ENCODE data around the gene FEZF1.

The FEZF1 gene

DNA sequence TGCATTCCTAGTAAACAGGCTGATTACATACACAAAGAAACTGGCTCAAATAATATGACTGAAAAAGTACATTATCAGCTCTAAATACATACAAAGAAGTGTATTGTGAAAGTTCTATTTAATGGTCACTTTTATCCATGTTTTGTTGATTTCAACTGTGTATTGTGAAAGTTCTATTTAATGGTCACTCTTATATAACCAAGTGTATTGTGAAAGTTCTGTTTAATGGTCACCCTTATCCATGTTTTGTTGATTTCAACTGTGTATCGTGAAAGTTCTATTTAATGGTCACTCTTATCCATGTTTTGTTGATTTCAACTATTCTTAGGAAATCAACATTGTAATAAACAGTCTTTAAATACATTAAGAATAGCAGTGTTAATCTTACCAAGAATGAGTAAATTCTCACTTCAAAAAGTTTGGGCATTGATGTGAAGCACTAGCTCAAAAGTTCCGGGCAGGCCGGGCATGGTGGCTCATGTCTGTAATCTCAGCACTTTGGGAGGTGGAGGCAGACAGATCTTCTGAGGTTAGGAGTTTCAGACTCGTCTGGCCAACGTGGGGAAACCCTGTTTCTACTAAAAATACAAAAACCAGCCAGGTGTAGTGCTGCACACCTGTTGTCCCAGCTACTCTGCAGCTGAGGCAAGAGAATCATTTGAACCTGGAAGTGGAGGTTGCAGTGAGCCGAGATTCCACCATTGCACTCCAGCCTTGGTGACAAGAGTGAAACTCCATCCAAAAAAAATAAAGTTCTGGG is 34.8 kb upstream of the FEZF1 start:
- Histone ChIP-seq H3K4me1 (no peaks in the 10 kb centered on the region), H3K4me3 (ENCODE audit: low read depth, low read length) (no peak overlapping the region), H3K36me3 (no peaks in the 10 kb centered on the region), H3K27me3 (no peaks in the 10 kb centered on the region), H3K9me3 (no peaks in the 10 kb centered on the region)
- DNase-seq = no peak
- TF ChIP-seq, protein P1, sequence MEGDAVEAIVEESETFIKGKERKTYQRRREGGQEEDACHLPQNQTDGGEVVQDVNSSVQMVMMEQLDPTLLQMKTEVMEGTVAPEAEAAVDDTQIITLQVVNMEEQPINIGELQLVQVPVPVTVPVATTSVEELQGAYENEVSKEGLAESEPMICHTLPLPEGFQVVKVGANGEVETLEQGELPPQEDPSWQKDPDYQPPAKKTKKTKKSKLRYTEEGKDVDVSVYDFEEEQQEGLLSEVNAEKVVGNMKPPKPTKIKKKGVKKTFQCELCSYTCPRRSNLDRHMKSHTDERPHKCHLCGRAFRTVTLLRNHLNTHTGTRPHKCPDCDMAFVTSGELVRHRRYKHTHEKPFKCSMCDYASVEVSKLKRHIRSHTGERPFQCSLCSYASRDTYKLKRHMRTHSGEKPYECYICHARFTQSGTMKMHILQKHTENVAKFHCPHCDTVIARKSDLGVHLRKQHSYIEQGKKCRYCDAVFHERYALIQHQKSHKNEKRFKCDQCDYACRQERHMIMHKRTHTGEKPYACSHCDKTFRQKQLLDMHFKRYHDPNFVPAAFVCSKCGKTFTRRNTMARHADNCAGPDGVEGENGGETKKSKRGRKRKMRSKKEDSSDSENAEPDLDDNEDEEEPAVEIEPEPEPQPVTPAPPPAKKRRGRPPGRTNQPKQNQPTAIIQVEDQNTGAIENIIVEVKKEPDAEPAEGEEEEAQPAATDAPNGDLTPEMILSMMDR (IDR thresholded peaks at IDR 0.05; ENCODE audit: low read depth, low read length) = no peak

DNA sequence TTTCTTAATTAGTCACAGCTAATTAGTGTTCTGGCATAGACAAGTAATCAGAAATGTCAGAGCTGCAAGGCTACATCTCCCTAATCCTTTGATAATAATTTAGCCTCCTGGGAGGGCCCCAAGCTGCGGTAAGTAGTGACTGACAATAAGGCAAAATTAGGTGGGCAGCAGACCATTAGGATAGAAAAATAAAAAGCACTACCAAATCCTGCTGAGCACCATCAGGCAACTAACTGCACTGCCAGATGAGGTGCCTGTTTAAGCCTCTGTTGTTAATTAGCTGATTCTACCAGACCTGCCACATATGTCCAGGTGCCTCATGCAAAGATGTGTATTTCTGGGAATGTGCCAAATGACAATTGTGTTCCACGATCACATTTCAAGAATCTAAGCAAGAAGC is 32.5 kb upstream of the FEZF1 start:
- H3K36me3 ChIP-seq = no peaks in the 10 kb centered on the region
- no peaks in the 10 kb centered on the region for H3K27me3 ChIP-seq
- TF ChIP-seq, protein P1 (IDR thresholded peaks at IDR 0.05; ENCODE audit: low read depth, low read length) = no peak

DNA sequence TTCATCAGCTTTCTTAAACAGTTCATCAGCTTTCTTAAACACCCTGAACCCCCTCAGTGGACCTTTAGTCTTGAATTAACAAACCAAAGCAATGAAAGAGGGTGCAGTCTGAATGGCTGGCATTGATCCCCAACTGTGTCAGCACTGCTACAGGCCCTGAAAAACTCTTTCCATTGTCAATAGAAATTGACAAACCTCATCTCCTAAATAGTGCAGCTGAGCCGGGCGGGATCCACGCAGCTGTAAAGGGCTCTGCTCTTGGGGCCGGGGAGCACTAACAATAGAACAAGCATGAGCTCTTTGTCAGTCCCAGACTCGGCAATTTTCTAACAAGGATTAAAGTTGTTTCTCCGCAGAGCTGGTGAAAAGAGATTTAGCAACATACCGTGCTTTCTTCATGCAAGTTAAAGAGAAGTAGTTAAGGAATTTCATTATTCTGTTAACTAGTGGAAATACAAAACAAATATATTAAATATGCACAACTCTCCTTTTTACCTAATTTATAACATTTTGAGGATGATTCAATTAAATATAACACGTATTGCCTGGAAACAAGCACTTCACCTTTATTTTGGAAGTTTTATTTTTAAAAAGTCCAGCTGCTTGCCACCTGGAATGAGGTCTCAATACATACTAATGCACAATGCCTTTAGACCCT is 24.7 kb upstream of the FEZF1 start:
- Histone ChIP-seq H3K4me1 (no peaks in the 10 kb centered on the region), H3K36me3 (no peaks in the 10 kb centered on the region), H3K4me3 (ENCODE audit: low read depth, low read length) (no peak overlapping the region), H3K9me3 (no peaks in the 10 kb centered on the region), H3K27me3 (peaks cover 12% of the 10 kb centered on the region)
- DNase-seq = no peak
- TF ChIP-seq, protein P1 (IDR thresholded peaks at IDR 0.05; ENCODE audit: low read depth, low read length) = no peak

More for the DNA sequence above, 32.5 kb upstream of the FEZF1 start:
- no peaks in the 10 kb centered on the region for H3K4me1 ChIP-seq
- H3K9me3 ChIP-seq = no peaks in the 10 kb centered on the region
- no peak for DNase-seq
- no peak overlapping the region for H3K4me3 ChIP-seq (ENCODE audit: low read depth, low read length)

DNA sequence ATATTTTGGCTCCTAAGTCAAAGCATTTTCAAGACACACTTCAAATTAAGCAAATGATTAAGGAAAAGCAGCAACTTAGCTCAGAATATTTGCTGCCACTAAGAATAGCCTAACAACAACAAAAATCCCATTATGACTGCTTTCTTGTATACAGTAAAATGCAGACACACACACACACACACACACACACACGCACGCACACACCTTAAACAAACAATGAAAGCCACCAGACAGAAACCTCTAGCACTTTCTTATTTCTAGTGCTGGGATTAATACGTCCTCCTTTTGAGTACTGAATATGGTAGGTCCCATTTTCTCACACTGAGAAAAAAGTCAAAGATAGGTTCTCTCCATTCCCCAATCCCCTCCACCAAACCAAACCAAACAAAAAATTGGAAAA is 23.4 kb upstream of the FEZF1 start:
- no peaks in the 10 kb centered on the region for H3K9me3 ChIP-seq
- no peak for DNase-seq
- no peak overlapping the region for H3K4me3 ChIP-seq (ENCODE audit: low read depth, low read length)
- H3K27me3 ChIP-seq = peaks cover 12% of the 10 kb centered on the region
- TF ChIP-seq, protein P1 (IDR thresholded peaks at IDR 0.05; ENCODE audit: low read depth, low read length) = no peak
- H3K36me3 ChIP-seq = no peaks in the 10 kb centered on the region
- H3K4me1 ChIP-seq = no peaks in the 10 kb centered on the region

DNA sequence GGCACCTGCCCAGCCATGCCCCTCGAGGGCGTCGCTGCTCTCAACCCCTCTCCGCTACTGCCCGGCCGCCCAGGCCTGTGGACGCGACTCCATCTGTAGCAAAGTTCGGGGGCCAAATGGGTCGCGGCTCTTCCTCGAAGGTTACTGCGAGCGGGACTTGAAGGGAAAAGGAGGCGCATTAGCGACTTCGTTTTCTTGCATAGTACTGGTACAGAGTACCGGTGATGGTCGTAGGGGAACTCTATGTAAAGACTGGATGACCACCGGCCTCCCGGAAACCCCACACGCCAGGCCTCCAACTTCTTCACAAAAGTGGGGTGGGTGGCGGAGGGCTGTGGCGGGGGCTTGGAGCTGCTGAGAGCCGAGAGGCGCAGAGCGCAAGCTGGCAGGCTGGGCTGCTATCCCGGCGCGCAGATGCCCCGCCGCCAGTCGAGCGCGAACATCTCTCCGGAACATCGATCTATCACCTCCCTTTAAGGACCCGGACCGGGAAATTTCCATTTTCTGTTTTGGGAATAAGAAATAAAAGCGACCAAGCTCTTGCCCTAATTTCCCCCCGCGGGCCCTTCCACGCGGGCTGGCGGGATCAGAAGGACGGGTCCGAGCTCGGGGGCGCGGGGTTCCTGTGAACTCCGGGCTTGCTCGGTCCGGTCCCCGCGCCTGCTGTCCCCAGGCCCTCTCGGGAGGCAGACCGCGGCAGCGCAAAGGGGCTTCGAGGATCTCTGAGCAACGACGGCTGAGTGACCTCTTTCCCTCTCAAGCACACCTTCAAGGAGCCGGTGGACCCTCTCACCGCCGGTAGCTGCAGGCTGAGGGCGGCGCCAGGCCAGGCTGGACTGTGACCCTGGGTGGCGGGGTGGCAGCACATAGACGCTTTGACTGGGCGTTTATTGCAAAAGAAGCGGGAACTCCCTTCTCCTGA is 12.2 kb upstream of the FEZF1 start:
- Histone ChIP-seq H3K36me3 (no peaks in the 10 kb centered on the region), H3K9me3 (no peaks in the 10 kb centered on the region; the same call in 1 of the 2 replicates), H3K4me3 (ENCODE audit: low read depth, low read length) (no peak overlapping the region), H3K27me3 (peaks cover 68% of the 10 kb centered on the region), H3K4me1 (no peaks in the 10 kb centered on the region)
- DNase-seq = no peak
- TF ChIP-seq, protein P1 (IDR thresholded peaks at IDR 0.05; ENCODE audit: low read depth, low read length) = no peak
